Panc1 (cell line): Measurements from ENCODE around the gene TMEM108.

Experiments
- TF ChIP-seq, protein P1 (sequence below): fragments of 450-650 bp; IDR thresholded peaks from 2 replicates; pipeline ENCODE4 v1.5.1; 2017; ENCODE audit warnings: mild to moderate bottlenecking
- TF ChIP-seq, protein P2 (sequence below), 2 experiments: IDR thresholded peaks; 2 replicates each; pipeline ENCODE4 v1.6.1; 2011 to 2012; ENCODE audit warnings: low read depth in 2 of 2, control low read depth in 1 of 2, low read length in 1 of 2, mild to moderate bottlenecking in 1 of 2, moderate library complexity in 1 of 2; ENCODE audit not compliant: insufficient read depth in 1 of 2

DNA sequence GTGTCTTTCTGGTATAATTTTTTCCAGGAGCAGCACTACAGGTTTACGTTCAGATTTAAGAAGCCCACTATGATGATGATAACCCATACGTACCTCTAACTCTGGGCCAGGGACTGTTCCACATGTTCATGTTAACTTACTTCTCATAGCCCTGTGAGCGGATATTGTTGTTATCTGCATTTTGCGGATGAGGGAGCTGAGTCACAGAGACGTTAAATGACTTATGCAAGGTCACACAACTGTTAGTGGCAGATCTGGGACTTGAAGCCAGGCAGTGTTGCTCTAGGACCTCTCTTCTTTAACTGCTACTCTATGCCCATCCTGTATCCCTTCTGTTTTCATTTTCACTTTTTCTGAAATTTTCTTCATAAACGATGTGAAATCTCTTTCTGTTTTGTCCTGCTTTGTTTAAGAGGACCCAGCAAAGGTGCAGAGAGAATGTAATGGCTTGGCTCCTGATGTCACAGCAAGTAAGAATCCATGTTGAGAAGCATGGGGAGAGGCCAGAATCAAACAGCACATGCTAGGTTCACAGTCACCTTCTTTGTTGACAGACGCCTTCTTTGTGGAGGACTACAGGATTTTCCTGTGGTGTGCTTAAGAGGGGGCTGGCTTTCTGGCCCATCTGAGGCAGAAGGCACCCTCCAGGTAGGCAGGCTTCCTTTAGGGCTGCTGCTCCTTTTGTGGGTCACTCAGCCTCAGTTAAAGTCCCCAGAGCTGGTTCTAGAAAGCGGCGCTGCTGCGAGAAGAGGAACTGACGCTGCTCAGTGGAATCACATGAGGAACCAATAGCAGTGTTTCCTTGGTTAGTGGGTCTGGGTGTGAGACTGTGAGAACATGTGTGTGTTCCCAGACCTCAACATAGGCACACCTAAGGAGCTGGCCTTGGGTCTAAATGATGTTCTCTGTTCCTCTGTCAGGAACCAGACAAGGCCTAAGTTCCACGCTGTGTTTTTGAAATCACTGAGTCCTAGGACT lies 121.6 kb downstream of the TMEM108 start:
- TF ChIP-seq, protein P1, sequence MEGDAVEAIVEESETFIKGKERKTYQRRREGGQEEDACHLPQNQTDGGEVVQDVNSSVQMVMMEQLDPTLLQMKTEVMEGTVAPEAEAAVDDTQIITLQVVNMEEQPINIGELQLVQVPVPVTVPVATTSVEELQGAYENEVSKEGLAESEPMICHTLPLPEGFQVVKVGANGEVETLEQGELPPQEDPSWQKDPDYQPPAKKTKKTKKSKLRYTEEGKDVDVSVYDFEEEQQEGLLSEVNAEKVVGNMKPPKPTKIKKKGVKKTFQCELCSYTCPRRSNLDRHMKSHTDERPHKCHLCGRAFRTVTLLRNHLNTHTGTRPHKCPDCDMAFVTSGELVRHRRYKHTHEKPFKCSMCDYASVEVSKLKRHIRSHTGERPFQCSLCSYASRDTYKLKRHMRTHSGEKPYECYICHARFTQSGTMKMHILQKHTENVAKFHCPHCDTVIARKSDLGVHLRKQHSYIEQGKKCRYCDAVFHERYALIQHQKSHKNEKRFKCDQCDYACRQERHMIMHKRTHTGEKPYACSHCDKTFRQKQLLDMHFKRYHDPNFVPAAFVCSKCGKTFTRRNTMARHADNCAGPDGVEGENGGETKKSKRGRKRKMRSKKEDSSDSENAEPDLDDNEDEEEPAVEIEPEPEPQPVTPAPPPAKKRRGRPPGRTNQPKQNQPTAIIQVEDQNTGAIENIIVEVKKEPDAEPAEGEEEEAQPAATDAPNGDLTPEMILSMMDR, result no peak
- TF ChIP-seq, protein P2, sequence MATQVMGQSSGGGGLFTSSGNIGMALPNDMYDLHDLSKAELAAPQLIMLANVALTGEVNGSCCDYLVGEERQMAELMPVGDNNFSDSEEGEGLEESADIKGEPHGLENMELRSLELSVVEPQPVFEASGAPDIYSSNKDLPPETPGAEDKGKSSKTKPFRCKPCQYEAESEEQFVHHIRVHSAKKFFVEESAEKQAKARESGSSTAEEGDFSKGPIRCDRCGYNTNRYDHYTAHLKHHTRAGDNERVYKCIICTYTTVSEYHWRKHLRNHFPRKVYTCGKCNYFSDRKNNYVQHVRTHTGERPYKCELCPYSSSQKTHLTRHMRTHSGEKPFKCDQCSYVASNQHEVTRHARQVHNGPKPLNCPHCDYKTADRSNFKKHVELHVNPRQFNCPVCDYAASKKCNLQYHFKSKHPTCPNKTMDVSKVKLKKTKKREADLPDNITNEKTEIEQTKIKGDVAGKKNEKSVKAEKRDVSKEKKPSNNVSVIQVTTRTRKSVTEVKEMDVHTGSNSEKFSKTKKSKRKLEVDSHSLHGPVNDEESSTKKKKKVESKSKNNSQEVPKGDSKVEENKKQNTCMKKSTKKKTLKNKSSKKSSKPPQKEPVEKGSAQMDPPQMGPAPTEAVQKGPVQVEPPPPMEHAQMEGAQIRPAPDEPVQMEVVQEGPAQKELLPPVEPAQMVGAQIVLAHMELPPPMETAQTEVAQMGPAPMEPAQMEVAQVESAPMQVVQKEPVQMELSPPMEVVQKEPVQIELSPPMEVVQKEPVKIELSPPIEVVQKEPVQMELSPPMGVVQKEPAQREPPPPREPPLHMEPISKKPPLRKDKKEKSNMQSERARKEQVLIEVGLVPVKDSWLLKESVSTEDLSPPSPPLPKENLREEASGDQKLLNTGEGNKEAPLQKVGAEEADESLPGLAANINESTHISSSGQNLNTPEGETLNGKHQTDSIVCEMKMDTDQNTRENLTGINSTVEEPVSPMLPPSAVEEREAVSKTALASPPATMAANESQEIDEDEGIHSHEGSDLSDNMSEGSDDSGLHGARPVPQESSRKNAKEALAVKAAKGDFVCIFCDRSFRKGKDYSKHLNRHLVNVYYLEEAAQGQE (IDR thresholded peaks at IDR 0.05; ENCODE audit: insufficient read depth in 1 of 2, low read depth in 2 of 2, low read length in 1 of 2), result no peak
